Transverse colon (tissue), 4 donors: Measurements from ENCODE around the gene C11orf91. TPM values are rescaled to one million over a fixed set of nuclear protein-coding genes. Genes with fewer than 3 reads are reported as not detected.

Experiments used
- DNase-seq: peaks from one replicate; pipeline ENCODE4 v3.0.0-alpha.2; 2019
- H3K27ac ChIP-seq, 4 donors: fragments of 200-600 bp; sonication (generic); 2 replicates each; pipeline ENCODE4 v1.5.1; 2016 to 2018; ENCODE audit warnings: inconsistent platforms in 4 of 4
- H3K27me3 ChIP-seq: fragments of 200-600 bp; sonication (generic); 2 replicates; pipeline ENCODE4 v1.5.1; 2017; ENCODE audit warnings: inconsistent platforms
- H3K36me3 ChIP-seq, 4 donors: fragments of 200-600 bp; sonication (generic); 2 replicates each; pipeline ENCODE4 v1.5.1; 2017 to 2019; ENCODE audit warnings: inconsistent platforms in 4 of 4
- H3K4me1 ChIP-seq, 4 donors: fragments of 200-600 bp; sonication (generic); 2 replicates each; pipeline ENCODE4 v1.5.1; 2017 to 2020; ENCODE audit warnings: inconsistent platforms in 4 of 4
- H3K4me3 ChIP-seq, 4 donors: fragments of 200-600 bp; sonication (generic); 1 replicate in 1 of 4; 2 replicates in 3 of 4; pipeline versions ENCODE4 v1.5.1 to v1.6.1; 2017 to 2019; ENCODE audit warnings: inconsistent platforms in 4 of 4
- H3K9me3 ChIP-seq, 2 donors: fragments of 200-600 bp; sonication (generic); 2 replicates each; pipeline ENCODE4 v1.5.1; 2017 to 2019; ENCODE audit warnings: inconsistent platforms in 2 of 2
- EP300 ChIP-seq: sonication (generic); formaldehyde crosslinking; IDR thresholded peaks from one replicate; pipeline ENCODE4 v1.6.1; 2017; ENCODE audit warnings: antibody characterized with exemption, low read depth
- POLR2A ChIP-seq: fragments of 450-650 bp; IDR thresholded peaks from one replicate; pipeline ENCODE4 v1.6.1; 2016; ENCODE audit warnings: antibody characterized with exemption, mild to moderate bottlenecking, moderate library complexity
- POLR2AphosphoS5 ChIP-seq, 3 donors: sonication (generic); formaldehyde crosslinking; IDR thresholded peaks; one replicate each; pipeline ENCODE4 v1.6.1; 2016; ENCODE audit warnings: antibody characterized with exemption in 3 of 3
- WGBS, 2 donors: methylation state at CpG; one replicate each; pipeline ENCODE4 v1.1.5; 2018; ENCODE audit warnings: low coverage in 1 of 2; 5-methylcytosine and 5-hydroxymethylcytosine counted together
- in situ Hi-C, 4 donors: fragments of 200-750 bp; cut with MboI; loops; one replicate each; pipeline versions ENCODE4 v1.15.0 to v1.15.1; 2017; ENCODE audit warnings: low sequenced_read_pairs in 3 of 4, low pct_ligation_motif_present in 1 of 4, low pct_unique_long_range_greater_than_20kb in 1 of 4
- intact Hi-C: fragments of 100-400 bp; cut with DNase I; formaldehyde crosslinking; loops from one replicate; pipeline ENCODE4 v1.15.1; 2023; ENCODE audit warnings: low total_unique reads
- total RNA-seq, 4 donors: library from RNA; depleted of rRNA; stranded (reverse); fragments of >200 nt; gene quantifications; one replicate each; pipeline ENCODE4 v1.1.0, GENCODE V29; 2016
- TF ChIP-seq, protein P1 (sequence below), 5 experiments: fragments of 200-600 bp in 3 of 5; fragments of 450-650 bp in 2 of 5; sonication (generic) in 3 of 5; IDR thresholded peaks; 1 replicate in 2 of 5; 2 replicates in 3 of 5; pipeline ENCODE4 v1.5.1; 2016 to 2017; ENCODE audit warnings: antibody characterized with exemption in 5 of 5, inconsistent platforms in 3 of 5, mild to moderate bottlenecking in 2 of 5, moderate library complexity in 1 of 5

The C11orf91 gene
- total RNA-seq, 4 donors from 2014 or later: not detected

DNA sequence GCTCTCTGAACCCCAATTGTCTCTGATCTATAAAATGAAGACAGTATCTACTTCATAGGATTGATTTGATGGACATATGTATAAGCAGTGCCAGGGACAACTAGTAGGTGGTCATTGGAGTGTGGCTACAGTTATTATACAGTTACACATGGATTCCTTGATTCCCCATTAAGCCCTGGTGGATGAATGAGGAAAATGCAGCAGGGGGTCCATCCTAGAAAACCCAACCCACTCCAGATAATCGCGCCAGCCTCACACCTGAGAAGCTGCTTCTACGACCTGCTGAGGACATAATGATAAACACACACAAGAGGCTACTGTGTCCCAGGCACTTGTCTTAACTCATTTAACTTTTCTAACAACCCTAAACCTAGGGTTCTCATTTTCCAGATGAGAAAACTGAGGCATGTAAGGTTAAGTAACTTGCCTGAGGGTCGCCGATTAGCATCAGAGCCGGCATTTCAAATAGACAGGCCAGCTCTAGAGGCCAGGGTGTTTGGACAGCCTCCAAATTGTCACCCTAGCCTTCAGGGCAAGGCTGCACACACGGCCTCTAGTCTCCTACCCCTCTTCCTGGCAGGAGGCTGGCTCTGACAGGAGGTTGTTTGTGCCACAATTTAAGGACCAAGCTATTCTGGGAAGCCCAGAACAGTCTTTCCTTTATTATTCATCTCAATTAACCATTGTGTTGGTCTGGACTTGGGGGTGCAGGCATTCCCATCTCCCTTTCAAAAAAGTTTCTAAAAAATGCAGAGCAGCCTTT lies 3.8 kb upstream of the C11orf91 start:
- no peaks in the 10 kb centered on the region for H3K27me3 ChIP-seq
- no peak overlapping the region for H3K4me3 ChIP-seq
- intact Hi-C loops (loop anchor here (2.0 kb wide), 1 partner anchor 72 kb away; no protein-coding TSS in a partner anchor), in situ Hi-C loops (no loop called here)
- H3K4me1 ChIP-seq: peaks cover 14 to 51% (median 43%) of the 10 kb centered on the region in 4 donors
- H3K9me3 ChIP-seq: no peaks in the 10 kb centered on the region
- DNase-seq: no peak
- H3K27ac ChIP-seq: peak overlapping the region; percentile 81 to 87 (median 86)
- 92% methylated on average over 7 of the region's 7 CpGs; no CpG with 5 or more reads in 1 of the 2 donors for WGBS, 2 donors
- peaks cover 0 to 14% (median 4%) of the 10 kb centered on the region in 4 donors for H3K36me3 ChIP-seq
- TF ChIP-seq, protein P1, sequence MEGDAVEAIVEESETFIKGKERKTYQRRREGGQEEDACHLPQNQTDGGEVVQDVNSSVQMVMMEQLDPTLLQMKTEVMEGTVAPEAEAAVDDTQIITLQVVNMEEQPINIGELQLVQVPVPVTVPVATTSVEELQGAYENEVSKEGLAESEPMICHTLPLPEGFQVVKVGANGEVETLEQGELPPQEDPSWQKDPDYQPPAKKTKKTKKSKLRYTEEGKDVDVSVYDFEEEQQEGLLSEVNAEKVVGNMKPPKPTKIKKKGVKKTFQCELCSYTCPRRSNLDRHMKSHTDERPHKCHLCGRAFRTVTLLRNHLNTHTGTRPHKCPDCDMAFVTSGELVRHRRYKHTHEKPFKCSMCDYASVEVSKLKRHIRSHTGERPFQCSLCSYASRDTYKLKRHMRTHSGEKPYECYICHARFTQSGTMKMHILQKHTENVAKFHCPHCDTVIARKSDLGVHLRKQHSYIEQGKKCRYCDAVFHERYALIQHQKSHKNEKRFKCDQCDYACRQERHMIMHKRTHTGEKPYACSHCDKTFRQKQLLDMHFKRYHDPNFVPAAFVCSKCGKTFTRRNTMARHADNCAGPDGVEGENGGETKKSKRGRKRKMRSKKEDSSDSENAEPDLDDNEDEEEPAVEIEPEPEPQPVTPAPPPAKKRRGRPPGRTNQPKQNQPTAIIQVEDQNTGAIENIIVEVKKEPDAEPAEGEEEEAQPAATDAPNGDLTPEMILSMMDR (IDR thresholded peaks at IDR 0.05): no peak
- TF ChIP-seq POLR2AphosphoS5 (IDR thresholded peaks at IDR 0.05) (no peak), EP300 (no peak), POLR2A (no peak)

DNA sequence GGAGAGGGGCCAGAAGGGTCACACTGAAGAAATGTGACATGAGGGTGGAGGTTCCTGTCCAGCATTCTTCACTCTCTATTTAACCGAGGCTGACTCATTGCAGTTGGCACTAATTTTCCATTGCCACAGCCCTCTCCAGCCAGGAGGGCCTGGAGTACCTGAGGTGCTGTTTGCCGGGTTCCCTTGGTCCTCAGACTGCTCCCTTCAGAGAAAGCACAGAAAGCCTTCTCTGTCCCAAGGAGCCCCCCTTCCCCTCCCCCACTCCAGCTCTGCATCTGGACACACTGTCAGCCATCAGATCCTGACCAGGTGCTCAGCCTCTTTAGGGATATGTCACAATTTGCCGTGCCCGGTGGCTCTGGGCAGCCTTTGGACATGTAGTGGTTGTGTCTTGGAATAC lies 3.2 kb upstream of the C11orf91 start:
- WGBS, 2 donors: 67% methylated on average over 3 of the region's 4 CpGs; no CpG with 5 or more reads in 1 of the 2 donors
- no peak for DNase-seq
- intact Hi-C loops: loop anchor here (2.0 kb wide), 1 partner anchor 73 kb away; no protein-coding TSS in a partner anchor

DNA sequence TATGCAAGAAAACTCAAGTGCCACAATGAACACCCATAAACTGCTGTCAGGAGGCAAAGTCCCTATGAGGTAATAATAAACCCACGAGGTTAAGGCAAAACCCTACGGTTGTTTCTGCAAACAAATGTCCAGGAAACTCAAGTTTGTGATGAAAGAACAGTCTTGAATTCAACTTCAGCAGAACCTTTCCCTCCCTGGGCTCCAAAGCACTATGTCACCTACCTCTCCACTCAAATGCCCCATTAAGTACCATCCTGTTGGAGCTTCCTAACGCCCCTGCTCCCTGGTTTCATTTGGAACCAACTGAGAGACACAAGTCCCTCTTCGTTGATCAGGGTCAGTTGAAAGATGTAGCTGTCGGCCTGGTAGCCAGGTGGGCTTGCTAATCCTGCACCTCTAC lies 2.6 kb upstream of the C11orf91 start:
- Histone ChIP-seq H3K36me3 (peaks cover 0 to 3% (median 0%) of the 10 kb centered on the region in 4 donors), H3K9me3 (no peaks in the 10 kb centered on the region), H3K4me3 (no peak overlapping the region), H3K27me3 (no peaks in the 10 kb centered on the region), H3K27ac (peak overlapping the region; percentile 81 to 87 (median 86)), H3K4me1 (peaks cover 14 to 52% (median 40%) of the 10 kb centered on the region in 4 donors)
- TF ChIP-seq POLR2A: peak; percentile 23
- TF ChIP-seq POLR2AphosphoS5 (IDR thresholded peaks at IDR 0.05): peak in 2 of 3 donors; percentile 26 to 59
- TF ChIP-seq, protein P1 (IDR thresholded peaks at IDR 0.05): no peak
- in situ Hi-C loops (no loop called here), intact Hi-C loops (no loop called here)
- no peak for DNase-seq
- 20 to 50% methylated on average over 1 to 5 of the region's 5 CpGs for WGBS, 2 donors

More for the DNA sequence above, 3.2 kb upstream of the C11orf91 start:
- no peak for TF ChIP-seq EP300
- TF ChIP-seq, protein P1 (IDR thresholded peaks at IDR 0.05): no peak
- TF ChIP-seq POLR2A: no peak
- no peak for TF ChIP-seq POLR2AphosphoS5 (IDR thresholded peaks at IDR 0.05)
- Histone ChIP-seq H3K4me1 (peaks cover 14 to 52% (median 42%) of the 10 kb centered on the region in 4 donors), H3K27me3 (no peaks in the 10 kb centered on the region), H3K36me3 (peaks cover 0 to 9% (median 2%) of the 10 kb centered on the region in 4 donors), H3K4me3 (no peak overlapping the region), H3K9me3 (no peaks in the 10 kb centered on the region), H3K27ac (peak overlapping the region; percentile 81 to 87 (median 86))
- in situ Hi-C loops: no loop called here

DNA sequence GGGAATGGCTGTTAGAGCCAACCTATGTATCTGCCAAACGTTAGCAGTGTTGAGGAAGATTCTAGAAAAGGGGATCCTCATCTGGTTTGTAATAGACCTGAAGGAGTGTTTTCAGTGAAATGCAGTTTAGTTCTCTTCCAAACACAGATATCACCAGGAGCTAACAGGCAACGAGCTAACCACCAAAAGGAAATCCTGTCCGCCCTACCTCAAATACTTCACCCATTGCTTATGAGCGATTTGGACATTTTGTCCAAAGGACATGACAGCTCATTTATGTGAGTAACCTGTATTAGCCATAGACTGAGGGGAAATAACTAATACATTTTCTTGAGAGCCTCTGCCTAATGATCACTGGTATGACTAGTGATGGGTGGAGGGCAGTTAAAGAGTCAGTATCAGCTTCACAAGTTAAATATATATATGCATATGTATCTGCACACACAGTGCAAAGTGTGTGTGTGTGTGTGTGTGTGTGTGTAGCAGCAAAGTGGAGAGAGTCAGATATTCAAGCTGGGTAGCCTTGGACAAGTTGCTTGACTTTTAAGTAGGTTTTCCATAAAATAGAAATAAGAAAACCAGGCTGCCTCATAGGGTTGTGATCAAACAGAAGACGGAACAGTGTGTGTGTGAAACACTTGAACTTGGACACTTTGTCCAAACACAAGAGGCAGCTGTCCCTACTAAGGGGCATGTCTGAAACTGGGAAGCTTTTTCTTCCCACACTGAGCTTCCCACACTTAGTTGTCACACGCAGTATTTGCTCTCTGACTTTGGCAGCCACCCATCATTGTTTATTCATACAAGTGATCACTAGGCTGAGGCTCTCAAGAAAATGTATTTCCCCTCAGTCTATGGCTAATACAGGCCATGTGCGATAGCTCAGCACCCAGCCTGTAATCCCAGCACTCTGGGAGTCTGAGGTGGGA lies 940 bp upstream of the C11orf91 start:
- no peaks in the 10 kb centered on the region for H3K27me3 ChIP-seq
- intact Hi-C loops (no loop called here), in situ Hi-C loops (no loop called here)
- H3K4me3 ChIP-seq: peak overlapping the region; percentile 33 to 72 (median 54)
- peak overlapping the region; percentile 81 to 87 (median 86) for H3K27ac ChIP-seq
- H3K9me3 ChIP-seq: no peaks in the 10 kb centered on the region
- DNase-seq: no peak
- no peaks in the 10 kb centered on the region for H3K36me3 ChIP-seq
- TF ChIP-seq POLR2A: no peak
- TF ChIP-seq POLR2AphosphoS5 (IDR thresholded peaks at IDR 0.05): no peak
- TF ChIP-seq EP300: peak; percentile 28
- TF ChIP-seq, protein P1 (IDR thresholded peaks at IDR 0.05): no peak
- H3K4me1 ChIP-seq: peaks cover 14 to 50% (median 41%) of the 10 kb centered on the region in 4 donors
- WGBS, 2 donors: 20 to 27% methylated on average over 2 to 7 of the region's 7 CpGs
